SK-N-SH (cell line): ENCODE data around the gene F2RL2. TPM values are rescaled to one million over a fixed set of nuclear protein-coding genes. Genes with fewer than 3 reads are reported as not detected.
A peak's percentile ranks its signal among the peaks of the same experiment; 100 is the strongest.

Source experiments
- CTCF ChIA-PET: fragments of 300-600, 350-600 bp; formaldehyde crosslinking; extraction: SDS; loops from one replicate; lab custom pipeline; 2021; lab: Yijun Ruan, JAX
- POLR2A ChIA-PET: fragments of 350-600 bp; sonication (Branson Sonifier 250); formaldehyde crosslinking; extraction: SDS; loops from one replicate; lab custom pipeline; 2020; ENCODE audit warnings: antibody characterized with exemption, inconsistent platforms; lab: Yijun Ruan, JAX
- DNase-seq: peaks from one replicate; pipeline ENCODE4 v3.0.0; 2012
- H2AFZ ChIP-seq: fragments of 200-600 bp; sonication (generic); 2 replicates; pipeline ENCODE4 v1.8.1; 2016; ENCODE audit warnings: antibody characterized with exemption, mild to moderate bottlenecking, low read depth
- H3F3A ChIP-seq: fragments of 200-600 bp; sonication (generic); replicated peaks from 2 replicates; pipeline ENCODE3; 2016; ENCODE audit warnings: antibody characterized with exemption, mild to moderate bottlenecking; ENCODE audit not compliant: insufficient read depth
- H3K27ac ChIP-seq, 2 experiments: fragments of 200-500 bp in 1 of 2; fragments of 200-600 bp in 1 of 2; sonication (Bioruptor generic) in 1 of 2; sonication (generic), shearing (Covaris generic) in 1 of 2; 2 replicates each; pipeline versions ENCODE4 v1.5.1 to v1.6.1; 2014 to 2016; ENCODE audit warnings: low read depth in 2 of 2, inconsistent platforms in 1 of 2, low read length in 1 of 2, mild to moderate bottlenecking in 1 of 2, mixed read lengths in 1 of 2
- H3K27me3 ChIP-seq: fragments of 200-600 bp; sonication (generic), shearing (Covaris generic); 2 replicates; pipeline ENCODE4 v1.6.1; 2016; ENCODE audit warnings: mixed run types; ENCODE audit not compliant: insufficient read depth
- H3K36me3 ChIP-seq, 2 experiments: fragments of 200-500 bp in 1 of 2; fragments of 200-600 bp in 1 of 2; sonication (Bioruptor generic) in 1 of 2; sonication (generic) in 1 of 2; replicated peaks in 1 of 2; 2 replicates each; pipeline versions ENCODE3 to v1.5.1; 2014 to 2016; ENCODE audit warnings: low read length in 1 of 2, mild to moderate bottlenecking in 1 of 2; ENCODE audit not compliant: insufficient read depth in 2 of 2, control insufficient read depth in 1 of 2
- H3K4me1 ChIP-seq, 2 experiments: fragments of 200-500 bp in 1 of 2; fragments of 200-600 bp in 1 of 2; sonication (Bioruptor generic) in 1 of 2; sonication (generic), shearing (Covaris generic) in 1 of 2; 2 replicates each; pipeline versions ENCODE4 v1.5.1 to v1.6.1; 2014 to 2016; ENCODE audit warnings: low read depth in 1 of 2, low read length in 1 of 2, mixed run types in 1 of 2; ENCODE audit not compliant: insufficient read depth in 2 of 2, control insufficient read depth in 1 of 2
- H3K4me2 ChIP-seq: fragments of 200-600 bp; sonication (generic), shearing (Covaris generic); 2 replicates; pipeline ENCODE4 v1.6.1; 2017; ENCODE audit warnings: mixed run types
- H3K4me3 ChIP-seq, 2 experiments: fragments of 200-500 bp in 1 of 2; fragments of 200-600 bp in 1 of 2; sonication (Bioruptor generic) in 1 of 2; sonication (generic), shearing (Covaris generic) in 1 of 2; 2 replicates each; pipeline versions ENCODE4 v1.5.1 to v1.8.1; 2014 to 2016; ENCODE audit warnings: low read depth in 2 of 2, inconsistent platforms in 1 of 2, low read length in 1 of 2, mild to moderate bottlenecking in 1 of 2, mixed read lengths in 1 of 2, moderate library complexity in 1 of 2
- H3K79me2 ChIP-seq: fragments of 200-600 bp; sonication (generic); 2 replicates; pipeline ENCODE4 v1.8.1; 2017; ENCODE audit warnings: mild to moderate bottlenecking; ENCODE audit not compliant: insufficient read depth
- H3K9ac ChIP-seq: fragments of 200-600 bp; sonication (generic); 2 replicates; pipeline ENCODE4 v1.6.1; 2017; ENCODE audit warnings: mixed run types
- H3K9me2 ChIP-seq: fragments of 200-600 bp; sonication (generic); 2 replicates; pipeline ENCODE4 v1.6.1; 2017; ENCODE audit warnings: mixed run types
- H3K9me3 ChIP-seq: fragments of 200-600 bp; sonication (generic); 2 replicates; pipeline ENCODE4 v1.6.1; 2017; ENCODE audit warnings: mixed run types, mild to moderate bottlenecking, moderate library complexity
- H4K20me1 ChIP-seq: fragments of 200-600 bp; sonication (generic); 2 replicates; pipeline ENCODE4 v1.6.1; 2017; ENCODE audit warnings: mild to moderate bottlenecking, mixed run types; ENCODE audit not compliant: insufficient read depth
- CTCF ChIP-seq: fragments of 200-600 bp; sonication (generic); IDR thresholded peaks from 2 replicates; pipeline ENCODE4 v1.6.1; 2017; ENCODE audit warnings: antibody characterized with exemption, mild to moderate bottlenecking, moderate library complexity
- EP300 ChIP-seq, 2 experiments: IDR thresholded peaks; 2 replicates each; pipeline versions ENCODE4 v1.4.0 to v1.6.1; 2012; ENCODE audit warnings: borderline replicate concordance in 1 of 2, low read depth in 1 of 2, low read length in 1 of 2
- FOSL2 ChIP-seq: IDR thresholded peaks from 2 replicates; pipeline ENCODE4 v1.4.0; 2012; ENCODE audit warnings: low read depth, mild to moderate bottlenecking, moderate library complexity, borderline replicate concordance
- FOXJ3 ChIP-seq: sonication (generic); formaldehyde crosslinking; IDR thresholded peaks from 2 replicates; pipeline ENCODE4 v1.5.1; 2020; ENCODE audit warnings: mild to moderate bottlenecking, missing genetic modification reagents
- GABPA ChIP-seq: IDR thresholded peaks from 2 replicates; pipeline ENCODE4 v1.4.0; 2012; ENCODE audit warnings: low read depth, mild to moderate bottlenecking
- JUND ChIP-seq: IDR thresholded peaks from 2 replicates; pipeline ENCODE4 v1.4.0; 2012
- NFIC ChIP-seq: IDR thresholded peaks from 2 replicates; pipeline ENCODE4 v1.4.0; 2012; ENCODE audit warnings: borderline replicate concordance
- PBX3 ChIP-seq: IDR thresholded peaks from 2 replicates; pipeline ENCODE4; 2012
- RCOR1 ChIP-seq: fragments of 150-350 bp; IDR thresholded peaks from 2 replicates; pipeline ENCODE4 v1.6.1; 2017; ENCODE audit warnings: antibody characterized with exemption, low read length
- RFX5 ChIP-seq: IDR thresholded peaks from 2 replicates; pipeline ENCODE4 v1.6.1; 2012; ENCODE audit warnings: mild to moderate bottlenecking, improper control_type of control experiment, low read length
- RXRA ChIP-seq: IDR thresholded peaks from 2 replicates; pipeline ENCODE4 v1.4.0; 2012; ENCODE audit warnings: low read depth, mild to moderate bottlenecking, borderline replicate concordance
- TAF1 ChIP-seq: IDR thresholded peaks from 2 replicates; pipeline ENCODE4 v1.6.1; 2012; ENCODE audit warnings: low read depth, mild to moderate bottlenecking, low read length, moderate library complexity, borderline replicate concordance
- TCF12 ChIP-seq: IDR thresholded peaks from 2 replicates; pipeline ENCODE4 v1.4.0; 2012
- USF2 ChIP-seq: fragments of 150-350 bp; IDR thresholded peaks from 2 replicates; pipeline ENCODE4 v1.6.1; 2017; ENCODE audit warnings: antibody characterized with exemption, low read length, low read depth, borderline replicate concordance
- WGBS: methylation state at CpG from one replicate; pipeline ENCODE4 v1.1.6; 2017; ENCODE audit warnings: low lambda C conversion rate; 5-methylcytosine and 5-hydroxymethylcytosine counted together
- polyA plus RNA-seq, 3 experiments: library from polyadenylated mRNA; depleted of rRNA; stranded (reverse); fragments of >200 nt; gene quantifications; 2 replicates each; pipeline ENCODE4 v1.2.3, GENCODE V29; 2012

Gene F2RL2
- polyA plus RNA-seq, 1 of the 3 experiments (the other 2 are of a cell fraction) = 29.4 TPM

GRCh38 chr5:76643371-76643770, 20.2 kb upstream of the F2RL2 start:
- Histone ChIP-seq H3K36me3 (no peaks in the 10 kb centered on the region), H3K4me1 (peaks cover 0 to 16% of the 10 kb centered on the region in 2 experiments; a peak in 3 of 4 replicates), H3K79me2 (no peaks in the 10 kb centered on the region), H3K27me3 (no peaks in the 10 kb centered on the region), H4K20me1 (no peaks in the 10 kb centered on the region), H3K27ac (peak overlapping the region; percentile 19 to 39; a peak in 2 of 4 replicates), H3K9me2 (no peaks in the 10 kb centered on the region), H3F3A (no peaks in the 10 kb centered on the region), H3K4me2 (no peak overlapping the region), H2AFZ (peak overlapping the region; percentile 27; the same call in 1 of the 2 replicates), H3K9ac (no peak overlapping the region), H3K4me3 (no peak overlapping the region), H3K9me3 (no peaks in the 10 kb centered on the region)
- CTCF ChIA-PET = interaction anchor here (0.7 to 1.6 kb wide), 4 partner anchors 9 to 131 kb away, joined by 3 to 5 read pairs (median 3); no protein-coding TSS in a partner anchor
- no peak for DNase-seq
- POLR2A ChIA-PET = no interaction called here
- TF ChIP-seq USF2 (no peak), RXRA (no peak), GABPA (no peak), CTCF (no peak), RCOR1 (no peak), NFIC (no peak), RFX5 (no peak), FOSL2 (no peak)

- Histone ChIP-seq H3K4me2 (peak overlapping the region; percentile 43; the same call in 1 of the 2 replicates), H2AFZ (peak overlapping the region; percentile 72), H3F3A (no peaks in the 10 kb centered on the region)
- POLR2A ChIA-PET = no interaction called here
- TF ChIP-seq EP300 (IDR thresholded peaks at IDR 0.05; ENCODE audit: borderline replicate concordance in 1 of 2, low read depth in 1 of 2, low read length in 1 of 2) (0 out of 4 replicates have a peak, but pooled peaks of 1 of the 2 experiments have one; percentile 27), RCOR1 (no peak), TAF1 (no peak), PBX3 (peak; percentile 19; the same call in 1 of the 2 replicates), TCF12 (peak; percentile 66; the same call in 1 of the 2 replicates), FOXJ3 (CRISPR knock-in tag) (no peak), FOSL2 (peak; percentile 39; the same call in 1 of the 2 replicates), JUND (peak; percentile 30; the same call in 1 of the 2 replicates)
- TF ChIP-seq, all 33 proteins: peak for 5
- no peak for DNase-seq
- Histone ChIP-seq H3K79me2 (no peaks in the 10 kb centered on the region), H4K20me1 (no peaks in the 10 kb centered on the region), H3K4me1 (peaks cover 0 to 16% of the 10 kb centered on the region in 2 experiments; a peak in 3 of 4 replicates), H3K27me3 (no peaks in the 10 kb centered on the region), H3K36me3 (no peaks in the 10 kb centered on the region), H3K9ac (0 out of 2 replicates have a peak overlapping the region, but pooled peaks have one; percentile 8), H3K27ac (peak overlapping the region; percentile 34 to 39; a peak in 3 of 4 replicates), H3K9me2 (no peaks in the 10 kb centered on the region), H3K9me3 (no peaks in the 10 kb centered on the region), H3K4me3 (no peak overlapping the region)
- CTCF ChIA-PET = interaction anchor here (0.6 to 1.4 kb wide), 9 partner anchors 16 to 203 kb away, joined by 3 to 8 read pairs (median 3); no protein-coding TSS in a partner anchor
- 74% methylated on average over 6 of the region's 6 CpGs for WGBS
These were observed 19.3 kb upstream of the F2RL2 start for GRCh38 chr5:76642390-76643040.
